HG02981 (cell line): ENCODE results near the gene NRARP.
A peak's percentile ranks its signal among the peaks of the same experiment; 100 is the strongest.

Source experiments
- ATAC-seq: cut with Tn5 transposase; IDR thresholded peaks from one replicate; pipeline ENCODE4 v1.9.1; 2021; ENCODE audit warnings: mild to moderate bottlenecking, moderate library complexity; ENCODE audit not compliant: unreplicated experiment

Gene NRARP

GRCh38 chr9:137300567-137301080 is 1.4 kb downstream of the NRARP start:
- ATAC-seq = no peak

- ATAC-seq = no peak
Observed at GRCh38 chr9:137299938-137300337, 2.1 kb downstream of the NRARP start.

GRCh38 chr9:137299203-137299565 is 2.9 kb downstream of the NRARP start:
- no peak for ATAC-seq

GRCh38 chr9:137298401-137299202 is 3.5 kb downstream of the NRARP start:
- no peak for ATAC-seq

- ATAC-seq = no peak
Observed at GRCh38 chr9:137297966-137298365, 4.1 kb downstream of the NRARP start.

- ATAC-seq = no peak
Observed at GRCh38 chr9:137296670-137297664, 5.1 kb downstream of the NRARP start.

- no peak for ATAC-seq
Observed at GRCh38 chr9:137295849-137296669, 6.0 kb downstream of the NRARP start.

- ATAC-seq = peak; percentile 59
Observed at GRCh38 chr9:137295238-137295811, 6.7 kb downstream of the NRARP start.

GRCh38 chr9:137294681-137295237 is 7.3 kb downstream of the NRARP start:
- ATAC-seq = no peak

GRCh38 chr9:137294091-137294680 is 7.9 kb downstream of the NRARP start:
- ATAC-seq = no peak

- ATAC-seq = no peak
Observed at GRCh38 chr9:137293482-137294090, 8.5 kb downstream of the NRARP start.

GRCh38 chr9:137293094-137293481 is 9.0 kb downstream of the NRARP start:
- no peak for ATAC-seq

- no peak for ATAC-seq
Observed at GRCh38 chr9:137286975-137287383, 15.1 kb downstream of the NRARP start.

- no peak for ATAC-seq
Observed at GRCh38 chr9:137281345-137282116, 20.5 kb downstream of the NRARP start.

GRCh38 chr9:137280474-137281344 is 21.4 kb downstream of the NRARP start:
- ATAC-seq = no peak

- no peak for ATAC-seq
Observed at GRCh38 chr9:137279741-137280473, 22.2 kb downstream of the NRARP start.
